NCI-H510A (cell line): ENCODE measurements around the gene ZNF789.
A peak's percentile ranks its signal among the peaks of the same experiment; 100 is the strongest.
"Not testable (repeated sequence)": the region's sequence is repeated elsewhere in the genome, so short reads cannot be mapped to it uniquely, and the experiment has no call there.

ENCODE experiments used
- DNase-seq: peaks from one replicate; lab custom pipeline; 2025; lab: John Stamatoyannopoulos, UW

The ZNF789 gene

DNA sequence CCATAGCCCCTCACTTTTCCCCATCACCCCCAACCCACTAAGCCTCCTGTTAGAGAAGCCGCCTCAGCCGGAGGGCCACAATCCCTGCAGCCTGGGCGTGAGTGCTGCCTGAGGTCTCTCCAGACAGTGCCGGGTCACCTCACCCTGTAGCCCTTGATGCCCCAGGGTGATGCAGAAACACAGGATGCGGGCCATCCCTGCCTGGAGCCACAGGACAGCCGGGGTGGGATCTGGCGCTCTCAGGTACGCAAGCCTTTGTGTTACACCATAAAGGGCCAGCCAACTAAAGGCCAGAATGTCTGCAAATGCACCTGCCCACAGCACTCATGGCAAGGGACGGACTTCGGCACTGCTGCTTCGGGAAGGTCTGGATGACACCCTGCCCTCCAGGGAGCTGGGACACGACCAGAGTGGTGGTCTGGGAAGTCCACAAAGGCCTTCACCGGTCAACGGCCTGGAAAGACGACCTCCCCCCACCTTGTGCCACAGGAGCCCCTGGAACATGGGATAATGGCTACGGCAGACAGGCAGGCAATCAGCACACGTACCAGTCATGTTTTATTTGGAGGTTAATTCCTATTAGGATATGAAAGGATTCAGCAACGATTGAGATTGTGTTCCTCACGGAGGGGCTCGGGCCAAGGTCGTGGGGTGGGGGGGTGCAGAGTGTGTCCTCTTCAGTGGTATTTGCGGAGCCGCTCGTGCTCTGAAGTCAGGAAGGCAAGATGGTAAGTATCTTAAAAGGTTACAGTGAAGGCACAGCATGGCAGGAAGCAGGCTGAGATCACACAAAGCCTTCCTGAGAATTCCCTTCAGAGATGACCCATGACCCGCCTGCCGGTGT lies 14.8 kb upstream of the ZNF789 start:
- DNase-seq = no peak

DNA sequence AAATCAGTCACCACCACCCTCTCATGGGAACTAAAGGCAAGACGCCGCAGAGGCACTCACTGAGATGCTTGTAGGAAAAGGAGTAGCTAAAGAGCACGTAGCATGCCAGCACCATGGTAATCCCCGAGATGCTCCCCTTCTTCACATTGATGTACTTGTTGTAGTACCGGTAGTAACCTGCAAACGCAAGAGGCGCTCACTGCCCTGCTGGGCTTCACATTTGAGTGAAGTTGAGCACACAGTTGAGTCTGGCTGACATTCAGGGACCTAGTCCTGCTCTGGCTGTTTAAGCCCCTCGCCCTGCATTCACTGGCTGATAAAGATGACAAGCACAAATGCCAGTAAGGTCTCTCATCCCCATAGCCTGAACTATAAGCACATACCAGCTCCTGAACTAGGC lies 13.6 kb upstream of the ZNF789 start:
- no peak for DNase-seq

DNA sequence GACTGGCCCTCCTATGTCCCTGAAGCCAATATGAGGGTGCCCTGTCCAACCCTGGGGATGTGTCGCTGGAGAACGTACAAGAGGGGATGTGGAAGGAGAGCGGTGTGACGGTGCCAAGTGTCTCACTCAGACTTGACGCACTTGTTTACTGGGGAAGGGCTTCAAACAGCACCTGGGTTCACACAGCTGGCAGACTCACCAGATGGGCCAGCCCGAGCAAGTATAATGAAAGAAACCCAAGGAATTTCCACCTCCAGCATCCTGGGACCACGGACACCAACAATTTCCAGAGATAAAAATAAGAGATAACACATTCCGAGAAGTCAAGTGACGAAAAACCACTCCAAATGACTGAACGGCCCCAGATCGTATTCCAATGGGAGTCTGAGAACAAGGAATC lies 12.0 kb upstream of the ZNF789 start:
- no peak for DNase-seq

DNA sequence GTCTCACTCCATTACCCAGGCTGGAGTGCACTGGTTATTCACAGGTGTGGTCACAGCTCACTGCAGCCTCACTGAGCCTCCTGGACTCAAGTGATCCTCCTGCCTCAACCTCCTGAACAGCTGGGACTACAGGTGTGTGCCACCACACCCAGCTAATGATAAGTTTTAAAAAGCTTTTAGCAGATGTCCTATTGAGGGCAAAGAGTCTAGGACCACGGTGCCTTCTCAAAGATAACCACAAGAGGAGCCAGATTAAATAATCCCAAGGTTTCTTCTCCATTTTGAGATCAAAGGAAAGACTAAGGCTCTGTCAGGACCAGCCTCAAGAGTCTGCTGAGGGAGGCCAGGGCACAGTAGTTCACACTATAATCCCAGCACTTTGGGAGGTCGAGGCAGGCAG lies 11.5 kb upstream of the ZNF789 start:
- DNase-seq = no peak

DNA sequence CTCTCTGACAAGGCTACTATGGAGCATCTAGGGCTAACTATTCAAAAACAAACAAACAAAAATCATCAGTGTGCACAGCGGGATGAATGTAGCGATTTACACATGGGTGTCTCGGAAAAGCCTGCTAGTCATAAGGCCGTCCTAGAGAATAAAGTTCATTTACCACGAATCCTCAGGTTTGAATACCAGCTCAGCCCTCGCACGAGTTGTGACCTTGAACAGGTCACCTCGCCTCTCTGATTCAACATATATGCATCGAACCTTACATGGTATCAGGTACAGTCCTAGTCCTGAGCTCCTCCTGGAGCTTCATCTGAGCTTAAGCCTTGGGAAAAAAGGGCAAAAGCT lies 7.3 kb upstream of the ZNF789 start:
- no peak for DNase-seq

DNA sequence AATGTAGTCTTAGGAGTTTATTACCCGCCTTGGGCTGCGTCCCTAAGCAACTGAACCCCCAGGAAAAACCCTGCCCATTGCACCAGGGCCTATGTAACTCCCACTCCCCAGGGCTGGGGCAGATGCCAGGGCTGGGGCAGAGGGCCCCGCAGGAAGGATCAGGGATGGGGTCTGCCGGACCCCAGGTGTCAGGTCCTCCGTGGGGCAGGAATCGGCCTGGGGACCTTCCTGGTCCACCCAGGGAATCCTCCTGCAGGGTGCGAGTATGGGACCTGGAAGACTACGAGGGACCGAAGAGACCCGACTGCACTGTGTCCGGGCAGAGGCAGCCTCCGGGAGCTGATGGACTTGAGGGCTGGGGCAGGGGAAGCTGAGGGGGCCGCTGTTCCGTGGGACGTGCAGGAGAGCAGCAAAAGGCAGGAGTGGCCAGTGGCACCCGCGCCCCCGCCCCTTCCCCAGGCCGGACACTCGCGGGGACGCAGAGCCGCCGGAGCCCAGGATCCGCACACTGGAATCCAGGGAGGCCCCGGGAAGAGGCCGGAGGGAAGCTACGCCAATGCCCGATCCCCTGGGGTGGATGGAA lies 4.3 kb upstream of the ZNF789 start:
- no peak for DNase-seq

DNA sequence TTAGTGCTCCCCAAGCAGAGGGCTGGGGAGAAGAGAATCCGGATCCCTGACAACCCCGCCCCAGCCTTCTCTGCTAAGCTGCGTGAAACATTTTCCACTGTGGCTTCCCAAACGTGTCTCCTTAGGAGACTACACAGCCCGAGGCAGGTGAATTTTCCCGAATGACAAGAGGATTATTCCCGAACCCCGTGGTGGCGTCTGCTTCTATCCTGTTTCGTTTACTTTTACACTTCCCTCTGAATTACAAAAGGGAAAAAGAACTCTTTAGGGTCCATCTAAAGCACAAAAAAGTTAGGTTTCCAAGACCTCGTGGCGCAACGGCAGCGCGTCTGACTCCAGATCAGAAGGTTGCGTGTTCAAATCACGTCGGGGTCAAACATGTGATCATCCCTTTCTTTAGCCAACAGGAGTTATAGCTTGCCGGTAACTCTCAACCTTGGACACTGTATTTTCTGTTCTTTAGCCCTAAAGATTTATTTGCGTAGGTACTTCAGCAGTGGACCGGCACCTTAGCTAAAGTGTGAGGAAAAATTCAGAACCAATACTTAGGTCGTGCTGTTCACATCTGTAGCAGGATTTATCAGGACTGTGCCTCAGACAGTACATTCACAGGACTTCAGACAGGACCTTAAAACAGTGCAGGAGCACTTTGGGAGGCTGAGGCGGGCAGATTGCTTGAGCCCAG lies 3.2 kb upstream of the ZNF789 start:
- DNase-seq = no peak

DNA sequence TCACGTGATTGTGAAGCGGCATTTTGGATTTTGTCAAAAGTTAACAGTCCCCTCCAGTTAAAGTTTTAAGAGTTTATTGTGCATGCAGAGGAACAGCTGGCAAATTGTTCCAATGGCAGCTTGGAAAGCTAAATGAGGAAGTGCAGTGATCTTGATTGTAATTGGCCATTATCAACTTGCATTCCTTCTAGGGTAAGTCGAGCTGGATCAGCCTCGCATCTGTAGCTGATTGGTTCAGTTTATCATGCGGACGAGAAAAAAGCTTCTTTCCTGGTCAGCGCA lies 566 bp downstream of the ZNF789 start:
- no peak for DNase-seq

DNA sequence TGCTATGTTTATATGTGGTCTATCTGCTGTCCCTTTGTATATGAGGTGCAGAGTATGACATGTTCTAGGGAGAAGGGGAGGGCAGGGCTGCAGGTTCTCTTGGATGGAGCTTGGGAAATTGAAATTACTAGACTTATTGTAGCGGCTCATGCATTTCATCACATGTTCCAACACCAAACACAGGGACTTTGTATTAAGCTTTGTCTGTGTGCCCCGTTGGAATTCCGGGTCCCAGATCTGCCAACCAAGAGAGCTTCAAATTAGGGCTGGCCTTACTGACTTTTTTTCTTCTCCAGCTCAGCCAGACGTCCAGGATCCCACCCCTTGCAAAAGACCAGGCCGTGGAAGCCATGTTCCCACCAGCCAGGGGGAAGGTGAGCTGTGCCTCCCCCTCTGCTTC lies 3.4 kb downstream of the ZNF789 start:
- no peak for DNase-seq

DNA sequence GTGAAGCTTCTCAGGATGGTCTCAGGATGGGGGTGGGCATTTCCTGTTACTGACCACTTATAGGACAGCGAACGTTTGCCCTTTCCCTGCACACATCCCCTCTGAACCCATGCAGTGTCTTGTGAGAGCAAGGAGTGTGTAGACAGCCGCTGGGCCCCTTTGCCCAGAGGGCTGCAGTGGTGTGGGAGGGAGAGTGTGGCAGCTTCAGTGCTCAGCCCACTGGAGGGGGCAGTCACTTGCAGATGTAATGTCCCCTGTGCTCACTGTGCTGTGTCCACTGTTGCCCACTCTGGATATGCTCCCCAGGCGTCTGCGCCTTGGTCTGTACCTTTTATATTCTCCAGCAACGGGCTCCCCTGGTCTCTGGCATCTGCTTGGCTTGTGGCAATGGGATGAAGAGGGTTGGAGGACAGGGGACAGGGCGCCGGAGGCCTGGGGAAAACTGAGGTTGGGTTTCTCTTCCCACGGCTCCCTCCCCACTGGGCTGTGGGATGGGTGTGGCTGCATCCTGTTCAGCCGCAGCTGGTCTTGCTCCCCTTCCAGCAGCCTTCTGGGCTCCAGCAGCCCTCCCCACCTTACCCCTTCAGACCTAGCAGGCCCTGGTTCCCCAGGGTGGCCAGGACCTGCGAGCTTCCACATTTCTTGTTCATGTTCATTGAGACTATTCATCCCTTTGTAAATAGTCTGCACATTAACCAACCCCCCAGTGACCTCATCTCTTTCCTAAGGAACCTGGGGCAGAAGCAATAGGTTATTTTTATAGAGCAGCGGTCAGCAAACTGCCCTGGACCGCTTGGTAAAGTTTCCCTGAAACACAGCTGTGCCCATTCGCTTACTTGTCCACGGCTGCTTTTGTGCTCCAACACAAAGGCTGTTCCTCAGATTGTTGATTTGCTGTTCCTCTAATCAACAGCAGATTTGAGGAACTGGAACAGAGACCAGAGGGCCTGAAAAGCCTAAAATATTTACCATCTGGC lies 6.1 kb downstream of the ZNF789 start:
- no peak for DNase-seq

DNA sequence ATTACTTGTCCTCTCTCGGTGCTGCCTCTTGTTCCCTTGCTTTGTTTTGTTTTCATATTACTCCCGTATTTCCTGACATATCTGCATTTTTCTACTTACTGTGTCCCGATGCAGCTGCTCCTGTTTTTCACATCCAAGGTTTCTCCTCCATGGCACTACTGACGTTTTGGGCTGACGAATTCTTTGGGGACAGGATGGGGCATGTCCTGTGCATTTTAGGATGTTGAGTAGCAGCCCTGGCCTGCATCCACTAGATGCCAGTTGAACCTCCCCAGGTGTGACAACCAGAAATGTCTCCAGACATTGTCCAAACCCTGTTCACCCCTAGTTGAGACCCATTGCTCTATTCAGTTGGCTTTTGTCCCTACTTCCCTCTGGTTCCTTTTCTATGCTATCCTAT lies 12.4 kb downstream of the ZNF789 start:
- no peak for DNase-seq

DNA sequence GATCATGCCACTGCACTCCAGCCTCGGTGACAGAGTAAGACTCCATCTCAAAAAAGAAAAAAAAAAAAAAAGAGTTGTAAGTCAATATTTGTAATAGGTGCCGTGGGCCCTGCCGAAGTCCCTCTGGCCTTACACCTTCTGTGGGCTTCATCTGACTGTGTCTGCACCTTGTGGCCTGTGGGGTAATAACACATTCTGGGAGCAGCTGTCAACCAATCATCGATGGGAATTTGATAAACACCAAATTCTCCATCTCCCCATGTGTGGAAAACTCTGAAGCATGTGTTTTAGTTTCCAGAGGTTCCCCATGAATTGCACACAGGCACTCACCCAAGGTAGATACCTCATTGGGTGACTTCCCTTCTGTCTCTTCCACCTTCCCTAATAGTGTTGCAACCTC lies 16.5 kb downstream of the ZNF789 start:
- DNase-seq = no peak

DNA sequence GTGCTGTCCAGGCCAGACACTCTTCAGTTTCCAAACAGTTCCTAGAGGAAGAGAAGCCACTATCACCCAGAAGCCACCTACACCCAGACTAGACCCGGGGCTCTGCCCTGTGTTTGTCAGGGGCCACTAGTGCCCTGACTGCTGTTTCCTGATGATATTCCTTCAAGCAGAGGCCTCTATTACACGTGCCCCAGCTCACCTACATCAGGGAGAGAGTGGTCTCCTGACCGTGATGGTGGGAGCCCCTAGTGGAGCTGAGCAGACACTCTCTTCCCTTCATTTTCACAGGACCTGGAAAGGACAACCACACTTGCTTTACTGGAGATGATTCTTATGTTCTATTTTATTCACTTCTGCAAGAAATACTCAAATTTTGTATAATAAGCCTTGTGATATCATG lies 18.2 kb downstream of the ZNF789 start:
- DNase-seq = no peak

DNA sequence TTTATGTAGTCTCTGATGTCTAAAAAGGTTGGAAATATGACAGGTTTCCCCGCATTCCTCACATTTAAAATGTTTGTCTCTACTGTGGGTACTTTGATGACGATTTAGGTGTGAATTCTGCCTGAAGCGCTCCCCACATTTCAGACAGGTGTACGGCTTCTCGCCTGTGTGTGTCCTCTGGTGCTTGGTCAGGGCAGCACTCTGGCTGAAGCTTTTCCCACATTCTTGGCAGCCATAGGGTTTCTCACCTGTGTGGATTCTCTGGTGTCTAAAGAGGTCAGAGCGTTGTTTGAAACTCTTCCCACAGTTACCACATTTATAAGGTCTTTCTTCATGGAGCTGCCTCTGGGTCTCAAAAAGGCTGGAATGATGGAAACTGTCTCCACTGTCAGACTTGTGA lies 21.1 kb downstream of the ZNF789 start:
- no peak for DNase-seq

DNA sequence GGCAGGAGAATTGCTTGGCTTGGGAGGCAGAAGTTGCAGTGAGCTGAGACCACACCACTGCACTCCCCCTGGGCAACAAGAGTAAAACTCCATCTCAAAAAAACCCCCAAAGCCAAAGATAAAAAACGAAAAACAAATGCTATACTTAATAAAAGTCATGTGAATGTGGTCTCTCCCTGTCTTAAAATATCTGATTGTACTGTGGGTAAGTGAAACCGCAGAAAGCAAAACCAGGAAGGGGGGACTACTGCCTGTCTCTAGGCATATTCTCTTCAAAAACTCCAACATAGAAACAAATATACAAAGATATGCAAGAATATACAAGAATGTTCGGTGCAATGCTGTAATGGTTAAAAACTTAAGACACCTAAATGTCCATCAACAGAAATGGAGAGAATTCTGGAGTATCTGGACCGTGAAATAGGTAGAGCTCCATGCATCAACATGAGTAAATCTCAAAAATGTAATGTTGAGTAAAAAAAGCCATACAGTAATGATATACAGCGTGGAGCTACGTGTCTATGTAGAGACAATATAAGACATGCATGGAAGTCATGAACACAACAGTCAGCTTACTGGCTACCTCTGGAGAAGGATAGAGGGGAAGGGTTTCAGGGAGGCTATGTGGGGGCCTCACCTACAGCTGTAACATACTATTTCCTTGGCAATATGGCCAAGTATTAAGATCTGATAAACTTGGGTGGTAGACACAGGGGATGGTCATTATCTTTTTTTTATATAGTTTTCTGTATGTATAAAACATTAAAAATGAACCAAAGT lies 25.3 kb downstream of the ZNF789 start:
- no peak for DNase-seq

DNA sequence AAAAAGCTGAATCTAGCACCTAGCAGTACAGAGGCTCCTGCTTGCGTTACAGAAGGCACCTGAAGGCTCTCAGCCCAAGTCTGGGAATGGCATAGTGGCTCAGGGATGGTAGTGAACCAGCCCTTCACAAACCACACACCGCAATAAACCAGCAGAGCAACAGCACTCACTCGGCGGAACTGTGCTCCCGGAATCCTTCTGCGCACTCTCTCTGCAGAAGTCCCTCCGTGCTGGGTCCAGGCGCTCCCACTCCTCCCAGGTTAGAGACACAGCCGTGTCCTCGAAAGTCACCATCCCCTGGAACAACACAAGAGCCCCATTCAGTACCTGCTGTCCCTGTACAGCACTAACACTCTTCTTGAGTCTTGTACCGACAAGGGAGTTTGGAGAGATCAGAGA lies 25.9 kb downstream of the ZNF789 start:
- DNase-seq = no peak

DNA sequence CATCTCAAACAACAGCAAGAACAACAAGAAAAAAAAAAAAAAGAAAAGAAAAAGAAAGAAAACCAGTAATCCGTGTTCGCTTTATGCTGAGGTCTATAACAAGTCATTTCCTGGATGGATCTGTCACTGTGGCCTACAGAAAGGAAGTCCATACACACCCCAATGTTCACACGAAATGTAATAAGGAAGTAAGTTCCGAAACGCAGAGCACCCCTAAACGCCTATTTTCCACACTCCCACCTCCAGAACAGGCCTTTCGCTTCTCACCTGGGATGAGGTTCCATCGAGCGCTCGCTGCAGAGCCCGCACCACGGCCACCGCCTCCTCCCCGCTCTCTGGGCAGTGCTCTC lies 26.7 kb downstream of the ZNF789 start:
- DNase-seq = no peak

DNA sequence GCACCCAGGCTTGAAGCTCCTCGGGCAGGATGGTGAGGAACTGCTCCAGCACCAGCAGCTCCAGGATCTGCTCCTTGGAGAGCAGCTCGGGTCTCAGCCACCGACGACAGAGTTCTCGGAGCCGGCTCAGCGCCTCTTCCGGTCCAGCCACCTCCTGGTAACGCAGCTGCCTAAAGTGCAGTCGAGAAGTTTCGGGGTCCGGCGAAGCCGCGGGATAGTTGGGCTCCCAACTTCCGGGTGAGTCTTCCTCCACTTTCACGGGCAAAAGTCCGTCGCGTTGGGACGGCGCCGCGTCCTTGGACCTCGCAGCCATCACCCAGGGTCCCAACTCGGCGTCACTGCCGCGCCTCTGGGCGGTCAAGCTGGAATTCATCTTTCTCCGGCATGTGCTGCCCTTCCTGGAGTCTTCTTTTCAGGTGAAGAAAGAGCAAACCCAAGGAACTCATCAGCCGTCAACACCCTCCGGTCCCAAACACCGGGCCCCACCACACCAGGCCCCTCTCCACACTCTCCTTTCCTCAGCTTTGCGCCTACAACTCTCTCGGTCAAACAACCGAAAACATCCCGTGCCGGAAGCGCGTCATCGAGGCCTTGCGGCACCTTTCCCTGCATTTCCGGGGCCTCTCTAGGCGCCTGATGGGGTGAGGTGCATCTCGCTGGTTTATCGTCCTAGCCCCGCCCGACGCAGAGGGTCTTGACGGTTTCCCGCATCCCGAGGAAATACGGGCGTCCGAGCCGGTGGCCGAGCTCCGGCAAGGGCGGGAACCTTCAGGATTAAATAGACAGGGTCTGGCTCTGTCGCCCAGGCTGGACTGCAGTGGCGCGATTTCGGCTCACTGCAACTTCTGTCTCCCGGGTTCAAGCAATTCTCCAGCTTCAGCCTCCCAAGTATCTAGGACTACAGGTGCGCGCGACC lies 27.3 kb downstream of the ZNF789 start, which contains the start of gene ZNF394:
Gene ZNF394 (minus strand): TSS at position 561 of the 916 bp plus-strand sequence. CDS start 188 bp downstream, at position 373.
- peak; percentile 70 for DNase-seq

DNA sequence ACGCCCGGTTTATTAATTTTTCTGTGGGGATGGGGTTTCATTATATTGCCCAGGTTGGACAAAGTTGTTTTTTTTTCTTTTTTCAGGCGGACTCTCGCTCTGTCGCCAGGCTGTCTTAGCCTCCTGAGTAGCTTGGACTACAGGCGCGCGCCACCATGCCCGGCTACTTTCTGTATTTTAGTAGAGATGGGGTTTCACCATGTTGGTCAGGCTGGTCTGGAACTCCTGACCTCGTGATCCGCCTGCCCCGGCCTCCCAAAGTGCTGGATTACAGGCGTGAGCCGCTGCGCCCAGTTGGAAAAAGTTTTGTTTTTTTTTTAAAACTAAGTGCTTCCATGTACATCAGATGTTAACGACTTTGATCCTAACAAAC lies 27.9 kb downstream of the ZNF789 start:
- no peak for DNase-seq

DNA sequence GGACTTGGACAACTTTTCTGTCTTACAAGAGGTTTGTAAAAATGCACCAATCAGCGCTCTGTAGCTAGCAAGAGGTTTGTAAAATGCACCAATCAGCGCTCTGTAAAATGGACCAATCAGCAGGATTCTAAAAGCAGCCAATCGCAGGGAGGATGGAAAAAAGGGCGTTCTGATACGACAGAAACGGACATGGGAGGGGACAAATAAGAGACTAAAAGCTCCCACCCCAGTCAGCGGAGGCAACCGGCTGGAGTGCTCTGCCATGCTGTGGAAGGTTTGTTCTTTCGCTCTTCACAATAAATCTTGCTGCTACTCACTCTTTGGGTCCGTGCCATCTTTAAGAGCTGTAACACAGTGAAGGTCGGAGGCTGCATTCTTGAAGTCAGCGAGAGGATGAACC lies 28.5 kb downstream of the ZNF789 start:
- not testable (repeated sequence) for DNase-seq

DNA sequence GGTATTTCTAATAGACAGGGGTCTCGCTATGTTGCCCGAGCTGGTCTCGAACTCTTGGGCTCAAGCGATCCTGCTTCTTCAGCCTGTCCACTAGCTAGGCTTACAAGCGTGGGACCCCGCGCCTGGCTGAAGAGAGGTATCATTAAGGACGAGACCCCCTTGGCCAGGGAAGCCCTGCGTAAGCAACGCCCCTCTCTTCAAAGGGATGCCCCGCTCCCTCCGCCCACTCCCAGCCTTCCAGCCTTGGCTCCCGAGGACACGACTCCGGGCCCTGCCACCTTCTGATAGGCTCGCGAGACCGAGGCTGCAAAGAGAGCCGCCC lies 31.6 kb downstream of the ZNF789 start:
- peak; percentile 88 for DNase-seq
